Chondrocyte (in vitro differentiated cells): ENCODE results near the gene MSRB1. TPM values are rescaled to one million over a fixed set of nuclear protein-coding genes. Genes with fewer than 3 reads are reported as not detected.
A peak's percentile ranks its signal among the peaks of the same experiment; 100 is the strongest.

Experiments
- DNase-seq: peaks from one replicate; pipeline ENCODE4 v3.0.0; 2021; ENCODE audit warnings: mixed read lengths, low spot score
- H3K27ac Mint-ChIP-seq: one replicate; pipeline ENCODE4 v1.8.0; 2021; ENCODE audit warnings: mild to moderate bottlenecking, moderate library complexity, mixed read lengths; ENCODE audit not compliant: unreplicated experiment
- H3K27me3 Mint-ChIP-seq: 2 replicates; pipeline ENCODE4 v1.8.0; 2021; ENCODE audit warnings: low read depth, mixed read lengths
- H3K36me3 Mint-ChIP-seq: 2 replicates; pipeline ENCODE4 v1.8.0; 2021; ENCODE audit warnings: low read depth, mixed read lengths
- H3K4me1 Mint-ChIP-seq: 2 replicates; pipeline ENCODE4 v1.8.0; 2021; ENCODE audit warnings: low read depth, mild to moderate bottlenecking, mixed read lengths
- H3K4me3 Mint-ChIP-seq: one replicate; pipeline ENCODE4 v1.8.0; 2021; ENCODE audit warnings: mild to moderate bottlenecking, moderate library complexity, mixed read lengths; ENCODE audit not compliant: unreplicated experiment
- H3K9me3 Mint-ChIP-seq: 2 replicates; pipeline ENCODE4 v1.8.0; 2021; ENCODE audit warnings: low read depth, mixed read lengths
- CTCF ChIP-seq: fragments of 200-600 bp; sonication (generic); IDR thresholded peaks from 2 replicates; pipeline ENCODE4 v1.5.0; 2021; ENCODE audit warnings: antibody characterized with exemption, mild to moderate bottlenecking, moderate library complexity
- total RNA-seq: library from RNA; stranded (reverse); gene quantifications from 3 replicates; pipeline ENCODE4 v1.2.1, GENCODE V29; 2021

MSRB1 gene
- total RNA-seq, 1 donor from 2014 or later = 19.1 TPM

GRCh38 chr16:1953734-1954133 is 10.7 kb upstream of the MSRB1 start:
- Mint-ChIP-seq H3K4me1 (no peaks in the 10 kb centered on the region), H3K9me3 (no peaks in the 10 kb centered on the region), H3K27me3 (no peaks in the 10 kb centered on the region), H3K27ac (no peak overlapping the region), H3K4me3 (no peak overlapping the region), H3K36me3 (no peaks in the 10 kb centered on the region)
- DNase-seq = peak; percentile 85
- no peak for TF ChIP-seq CTCF

GRCh38 chr16:1950559-1950958 is 7.6 kb upstream of the MSRB1 start:
- Mint-ChIP-seq H3K4me3 (no peak overlapping the region), H3K27me3 (no peaks in the 10 kb centered on the region), H3K27ac (no peak overlapping the region), H3K36me3 (no peaks in the 10 kb centered on the region), H3K9me3 (no peaks in the 10 kb centered on the region), H3K4me1 (no peaks in the 10 kb centered on the region)
- no peak for TF ChIP-seq CTCF
- DNase-seq = no peak

DNA sequence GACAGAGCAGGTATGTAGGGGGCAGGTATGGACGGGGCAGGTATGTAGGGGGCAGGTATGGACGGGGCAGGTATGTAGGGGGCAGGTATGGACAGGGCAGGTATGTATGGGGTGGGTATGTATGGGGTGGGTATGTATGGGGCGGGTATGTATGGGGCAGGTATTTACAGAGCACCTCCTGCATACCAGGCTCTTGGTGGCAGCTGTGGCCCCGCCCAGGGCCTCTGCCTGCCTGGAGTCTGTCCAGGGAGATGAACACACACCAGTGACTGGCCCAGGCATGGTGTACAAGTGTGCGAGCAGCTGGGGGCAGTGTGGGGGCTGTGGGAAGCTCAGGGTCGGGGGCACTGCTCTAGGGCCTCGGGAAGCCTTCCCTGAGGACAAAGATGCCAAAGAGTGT is 7.0 kb upstream of the MSRB1 start:
- TF ChIP-seq CTCF = no peak
- no peaks in the 10 kb centered on the region for H3K4me1 Mint-ChIP-seq
- no peaks in the 10 kb centered on the region for H3K9me3 Mint-ChIP-seq
- no peaks in the 10 kb centered on the region for H3K36me3 Mint-ChIP-seq
- no peaks in the 10 kb centered on the region for H3K27me3 Mint-ChIP-seq
- DNase-seq = no peak
- no peak overlapping the region for H3K27ac Mint-ChIP-seq
- no peak overlapping the region for H3K4me3 Mint-ChIP-seq

DNA sequence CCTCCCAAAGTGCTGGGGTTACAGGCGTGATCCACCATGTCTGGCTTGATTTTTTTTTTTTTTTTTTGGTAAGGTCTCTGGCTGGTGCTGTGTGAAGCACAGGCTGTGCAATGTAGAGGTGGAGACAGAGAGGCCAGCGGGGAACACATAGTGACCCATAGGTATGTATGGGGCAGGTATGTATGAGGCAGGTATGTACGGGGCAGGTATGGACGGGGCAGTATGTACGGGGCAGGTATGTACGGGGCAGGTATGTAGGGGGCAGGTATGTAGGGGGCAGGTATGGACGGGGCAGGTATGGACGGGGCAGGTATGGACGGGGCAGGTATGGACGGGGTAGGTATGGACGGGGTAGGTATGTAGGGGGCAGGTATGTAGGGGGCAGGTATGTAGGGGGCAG is 6.5 kb upstream of the MSRB1 start:
- no peak overlapping the region for H3K27ac Mint-ChIP-seq
- no peak for TF ChIP-seq CTCF
- H3K4me1 Mint-ChIP-seq = no peaks in the 10 kb centered on the region
- no peak overlapping the region for H3K4me3 Mint-ChIP-seq
- H3K36me3 Mint-ChIP-seq = no peaks in the 10 kb centered on the region
- H3K27me3 Mint-ChIP-seq = no peaks in the 10 kb centered on the region
- H3K9me3 Mint-ChIP-seq = no peaks in the 10 kb centered on the region
- no peak for DNase-seq

GRCh38 chr16:1947369-1947670 is 4.3 kb upstream of the MSRB1 start:
- Mint-ChIP-seq H3K4me3 (no peak overlapping the region), H3K27ac (no peak overlapping the region), H3K27me3 (no peaks in the 10 kb centered on the region), H3K36me3 (no peaks in the 10 kb centered on the region), H3K4me1 (peaks cover 8% of the 10 kb centered on the region), H3K9me3 (no peaks in the 10 kb centered on the region)
- TF ChIP-seq CTCF = no peak
- DNase-seq = peak; percentile 79
